GM21360 (cell line): Measurements from ENCODE around the gene HNRNPF.
"Not testable (repeated sequence)": the region's sequence is repeated elsewhere in the genome, so short reads cannot be mapped to it uniquely, and the experiment has no call there.

Experiments used
- ATAC-seq: cut with Tn5 transposase; IDR thresholded peaks from one replicate; pipeline ENCODE4 v1.9.1; 2021; ENCODE audit warnings: mild to moderate bottlenecking, moderate library complexity; ENCODE audit not compliant: unreplicated experiment

The HNRNPF gene

GRCh38 chr10:43352951-43353350 lies 56.0 kb downstream of the HNRNPF start:
- ATAC-seq: no peak

GRCh38 chr10:43351301-43351700 lies 57.7 kb downstream of the HNRNPF start:
- ATAC-seq: no peak

- ATAC-seq: no peak
Observed at GRCh38 chr10:43350686-43351085, 58.3 kb downstream of the HNRNPF start.

GRCh38 chr10:43350156-43350555 lies 58.8 kb downstream of the HNRNPF start:
- ATAC-seq: no peak

GRCh38 chr10:43348511-43349312 lies 60.3 kb downstream of the HNRNPF start:
- ATAC-seq: peak; percentile 100

- no peak for ATAC-seq
Observed at GRCh38 chr10:43347997-43348396, 61.0 kb downstream of the HNRNPF start.

- ATAC-seq: no peak
Observed at GRCh38 chr10:43344051-43344450, 64.9 kb downstream of the HNRNPF start.

GRCh38 chr10:43343126-43343525 lies 65.9 kb downstream of the HNRNPF start:
- ATAC-seq: no peak

GRCh38 chr10:43342279-43343125 lies 66.5 kb downstream of the HNRNPF start:
- no peak for ATAC-seq

GRCh38 chr10:43341450-43341849 lies 67.5 kb downstream of the HNRNPF start:
- ATAC-seq: no peak

GRCh38 chr10:43340619-43341018 lies 68.4 kb downstream of the HNRNPF start:
- ATAC-seq: no peak

- ATAC-seq: no peak
Observed at GRCh38 chr10:43340101-43340500, 68.9 kb downstream of the HNRNPF start.

- no peak for ATAC-seq
Observed at GRCh38 chr10:43339136-43339535, 69.8 kb downstream of the HNRNPF start.

GRCh38 chr10:43338117-43338516 lies 70.9 kb downstream of the HNRNPF start:
- no peak for ATAC-seq

GRCh38 chr10:43337536-43337935 lies 71.5 kb downstream of the HNRNPF start:
- ATAC-seq: not testable (repeated sequence)

- ATAC-seq: no peak
Observed at GRCh38 chr10:43336641-43337318, 72.2 kb downstream of the HNRNPF start.

- ATAC-seq: no peak
Observed at GRCh38 chr10:43336061-43336460, 72.9 kb downstream of the HNRNPF start.
